Stimulated activated CD4-positive, alpha-beta T cell treated with anti-CD3 and anti-CD28 coated beads, Interleukin-12 subunit alpha, Interleukin-12 subunit beta, amount 100 ng/mL, for 48 hours (primary cell): ENCODE results near the gene MVD.

Experiments
- DNase-seq, 3 donors: peaks; one replicate each; pipeline ENCODE4 v3.0.0-alpha.2; 2020; ENCODE audit warnings: low read depth in 2 of 3, low spot score in 1 of 3

Gene MVD, protein sequence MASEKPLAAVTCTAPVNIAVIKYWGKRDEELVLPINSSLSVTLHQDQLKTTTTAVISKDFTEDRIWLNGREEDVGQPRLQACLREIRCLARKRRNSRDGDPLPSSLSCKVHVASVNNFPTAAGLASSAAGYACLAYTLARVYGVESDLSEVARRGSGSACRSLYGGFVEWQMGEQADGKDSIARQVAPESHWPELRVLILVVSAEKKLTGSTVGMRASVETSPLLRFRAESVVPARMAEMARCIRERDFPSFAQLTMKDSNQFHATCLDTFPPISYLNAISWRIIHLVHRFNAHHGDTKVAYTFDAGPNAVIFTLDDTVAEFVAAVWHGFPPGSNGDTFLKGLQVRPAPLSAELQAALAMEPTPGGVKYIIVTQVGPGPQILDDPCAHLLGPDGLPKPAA

DNA sequence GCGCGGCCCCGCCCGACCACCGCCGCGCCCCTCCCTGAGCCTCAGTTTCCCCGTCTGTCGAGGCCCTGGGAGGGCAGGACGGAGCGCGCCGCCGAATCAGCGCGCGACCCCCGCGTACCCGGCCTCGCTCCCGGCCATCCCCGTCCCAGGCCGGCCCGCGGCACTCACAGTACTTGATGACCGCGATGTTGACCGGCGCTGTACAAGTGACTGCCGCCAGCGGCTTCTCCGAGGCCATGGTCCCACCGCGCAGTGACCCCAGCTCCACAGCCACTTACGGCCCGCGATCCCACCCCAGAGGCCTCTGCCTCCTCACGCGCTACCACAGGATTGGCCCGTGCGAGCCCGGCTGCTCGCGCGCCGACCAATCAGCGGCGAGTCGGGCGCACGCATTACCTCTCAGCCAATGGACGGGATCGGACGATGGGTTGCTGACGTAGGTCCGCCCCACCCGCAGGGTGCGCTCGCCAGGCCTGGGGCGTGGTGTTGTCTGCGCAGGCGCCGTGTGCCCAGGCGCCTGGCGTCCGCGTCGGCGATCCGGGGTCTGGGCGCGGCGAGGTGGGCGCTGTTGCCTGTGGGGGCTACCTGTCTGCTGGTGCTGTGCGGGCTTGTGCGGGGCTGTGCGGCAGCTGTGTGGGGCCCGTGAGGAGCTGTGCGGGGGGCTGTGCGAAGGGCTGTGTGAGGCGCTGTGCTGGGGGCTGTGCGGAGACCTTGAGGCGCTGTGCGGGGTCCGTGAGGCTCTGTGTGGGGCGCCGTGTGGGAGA, at the start of gene MVD:
MVD (minus strand) TSS at position 249 of the 764 bp plus-strand sequence; CDS start at position 238, 11 bp downstream.
- DNase-seq, result peak; percentile 85 to 94 (median 92)

DNA sequence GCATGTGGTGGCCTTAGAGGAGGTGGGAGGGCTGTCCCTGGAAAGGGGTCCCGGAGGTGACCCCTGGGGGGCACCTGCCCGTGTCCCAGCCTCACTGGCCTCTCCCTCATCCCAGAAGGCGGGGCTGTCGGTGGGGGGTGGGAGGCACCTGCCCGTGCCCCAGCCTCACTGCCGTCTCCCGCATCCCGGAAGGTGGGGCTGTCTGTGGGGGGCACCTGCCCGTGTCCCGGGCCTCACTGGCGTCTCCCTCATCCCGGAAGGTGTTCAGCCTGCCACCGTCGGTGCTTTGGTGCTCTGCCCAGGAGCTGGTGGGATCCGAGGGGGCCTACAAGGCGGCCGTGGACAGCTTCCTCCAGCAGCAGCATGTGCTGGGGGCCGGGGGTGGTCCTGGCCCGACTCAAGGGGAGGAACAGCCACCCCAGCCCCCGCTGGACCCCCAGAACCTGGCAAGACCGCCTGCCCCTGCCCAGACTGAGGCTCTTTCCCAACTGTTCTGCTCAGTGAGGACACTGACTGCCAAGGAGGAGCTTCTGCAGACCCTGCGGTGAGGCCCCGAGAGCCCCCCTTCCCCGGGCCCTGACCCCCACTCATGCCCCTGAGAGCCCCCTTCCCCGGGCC, 49.6 kb upstream of the MVD start:
- no peak for DNase-seq

DNA sequence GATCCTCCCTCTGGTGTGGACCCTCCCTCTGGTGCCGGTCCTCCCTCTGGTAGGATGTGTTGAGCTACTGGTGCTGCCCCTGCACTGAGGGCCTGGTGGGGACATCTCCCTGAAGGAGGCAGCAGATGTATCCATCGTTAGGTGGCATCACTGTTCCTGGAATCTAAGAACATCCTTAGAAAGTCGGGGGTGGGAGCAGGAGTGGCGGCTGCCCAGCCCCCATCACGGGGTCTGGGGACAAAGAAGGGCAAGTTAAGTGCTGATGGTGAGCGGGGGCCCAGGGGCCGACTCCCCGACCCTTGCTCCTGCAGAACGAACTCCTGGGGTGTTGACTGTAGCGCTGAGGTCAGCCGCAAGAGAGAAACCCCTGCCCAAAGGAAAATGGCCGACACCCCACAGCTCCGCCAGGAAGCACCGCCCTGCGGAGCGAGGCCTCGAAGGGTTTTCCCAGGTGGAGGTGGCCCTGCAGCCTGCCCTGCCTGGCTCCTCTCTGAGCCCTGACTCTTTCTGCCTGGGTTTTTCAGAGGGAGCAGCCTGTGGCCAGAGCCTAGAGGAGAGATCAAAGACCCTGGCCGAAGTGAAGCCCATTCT, 49.0 kb upstream of the MVD start:
- DNase-seq, result no peak

DNA sequence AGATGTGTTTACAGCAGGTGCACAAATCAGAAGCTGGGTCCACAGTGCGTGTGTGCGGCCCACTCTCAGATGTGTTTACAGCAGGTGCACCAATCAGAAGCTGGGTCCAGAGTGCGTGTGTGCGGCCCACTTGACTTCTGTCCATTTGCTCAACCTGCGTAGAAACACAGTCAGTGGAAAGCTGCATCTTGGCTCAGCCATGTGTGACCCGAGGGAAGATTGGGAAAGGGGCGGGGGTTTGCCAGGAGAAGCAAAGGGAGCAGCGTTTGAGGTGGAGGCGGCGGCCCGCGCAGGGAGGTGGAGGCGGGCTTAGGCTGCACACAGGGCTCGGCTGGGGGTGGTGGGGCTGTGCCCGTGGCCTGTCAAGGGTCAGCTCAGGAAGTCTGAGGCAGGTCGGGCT, 47.7 kb upstream of the MVD start:
- DNase-seq, result no peak

DNA sequence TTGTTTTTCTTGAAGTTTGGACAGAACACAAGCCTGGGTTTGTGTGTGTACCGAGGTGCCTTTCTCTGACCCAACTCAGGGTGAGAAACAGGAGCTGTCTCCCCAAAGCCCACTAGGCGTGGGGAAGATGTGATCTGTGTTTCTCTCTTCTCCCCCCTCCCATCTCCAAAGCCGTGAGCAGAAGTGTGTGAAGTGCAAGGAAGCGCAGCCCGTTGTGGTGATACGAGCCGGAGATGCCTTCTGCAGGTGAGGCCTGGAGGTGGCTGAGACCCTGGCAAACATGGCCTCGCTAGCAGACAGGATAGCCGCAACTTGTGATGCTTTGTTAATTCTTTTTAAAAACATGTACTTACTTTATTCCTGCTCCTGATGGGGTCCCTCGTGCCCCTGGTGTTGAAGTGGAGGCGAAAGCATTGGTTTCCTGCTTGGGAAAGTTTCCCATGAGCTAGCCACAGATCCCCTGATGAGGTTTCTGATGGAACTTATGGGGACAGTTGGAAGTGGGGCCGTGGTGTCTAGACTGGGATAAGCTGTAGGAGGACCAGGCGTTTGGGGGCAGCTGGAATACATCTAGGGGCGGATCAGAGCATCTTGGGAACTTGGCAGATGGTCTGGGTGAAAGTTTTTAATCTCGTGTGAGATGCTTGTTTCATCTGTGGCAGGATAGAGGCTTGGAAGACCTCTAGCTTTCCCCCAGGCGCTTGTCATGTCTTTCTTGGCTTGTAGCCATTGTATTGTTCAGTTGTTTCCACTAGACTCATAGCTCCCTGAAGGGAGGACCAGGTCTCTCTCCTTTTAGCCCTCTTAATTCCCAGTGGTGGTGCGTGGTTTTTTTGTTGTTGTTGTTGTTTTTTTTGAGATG, 44.3 kb upstream of the MVD start:
- no peak for DNase-seq

DNA sequence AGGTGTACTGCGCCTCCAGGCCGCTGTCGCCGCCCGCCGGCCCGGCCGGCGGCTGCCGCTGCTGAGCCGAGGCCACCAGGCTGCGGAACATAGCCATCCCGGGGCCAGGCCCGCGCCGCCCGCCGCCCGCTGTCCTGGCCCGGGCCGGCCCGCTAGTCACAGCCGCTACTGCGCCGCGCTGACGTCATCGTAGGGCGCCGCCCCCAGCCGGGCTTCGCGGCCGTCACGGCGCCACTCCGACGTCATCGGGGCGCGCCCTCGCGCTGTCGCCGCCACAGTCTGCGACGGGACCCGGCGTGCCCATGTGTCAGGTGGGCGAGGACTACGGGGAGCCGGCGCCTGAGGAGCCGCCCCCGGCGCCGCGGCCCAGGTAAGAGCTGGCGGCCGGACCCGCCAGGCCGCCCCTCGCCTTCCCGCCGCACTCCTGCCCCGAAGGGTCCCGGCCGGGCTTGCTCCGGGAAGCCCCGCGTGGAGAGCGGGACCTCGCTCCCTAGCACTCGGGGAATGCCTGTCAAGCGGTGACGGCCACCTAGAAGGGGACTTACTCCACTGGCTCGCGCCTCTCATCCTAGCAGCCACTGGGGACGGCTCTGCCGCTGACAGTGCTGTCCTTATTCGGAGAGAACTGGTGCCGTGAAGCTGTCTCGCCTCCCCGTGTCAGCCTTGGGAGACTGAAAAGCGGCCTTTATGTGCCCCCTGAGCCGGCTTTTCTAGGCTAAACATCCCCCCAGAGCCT, 43.5 kb upstream of the MVD start, which contains the start of the genes CTU2 and RNF166:
CTU2 (plus strand) TSS at position 275 of the 736 bp plus-strand sequence; CDS start at position 303, 28 bp downstream.
RNF166 (minus strand) TSS at position 180 of the 736 bp plus-strand sequence; CDS start at position 97, 83 bp downstream.
- peak; percentile 85 to 92 (median 90) for DNase-seq

DNA sequence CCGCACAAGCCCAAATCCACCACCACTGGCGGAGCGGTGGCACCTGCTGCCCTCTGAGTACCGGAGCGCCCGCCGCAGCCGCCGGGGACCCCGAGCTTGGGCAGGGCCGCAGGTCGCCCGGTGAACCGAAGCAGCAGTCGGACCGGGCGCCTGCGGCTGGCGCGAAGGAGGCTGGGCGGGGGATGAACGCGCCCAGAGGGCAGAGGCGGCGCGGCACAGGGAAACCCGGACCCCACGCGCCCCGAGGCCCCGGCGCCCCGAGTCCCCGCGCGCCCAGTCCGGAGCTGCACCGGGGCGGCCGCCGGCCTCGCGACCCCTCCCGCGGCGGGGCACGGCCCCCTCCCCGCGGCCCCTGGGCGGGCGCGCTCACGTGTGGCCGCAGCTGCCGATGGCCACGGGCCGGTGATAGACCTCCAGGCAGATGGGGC, 42.9 kb upstream of the MVD start:
- DNase-seq, result no peak

DNA sequence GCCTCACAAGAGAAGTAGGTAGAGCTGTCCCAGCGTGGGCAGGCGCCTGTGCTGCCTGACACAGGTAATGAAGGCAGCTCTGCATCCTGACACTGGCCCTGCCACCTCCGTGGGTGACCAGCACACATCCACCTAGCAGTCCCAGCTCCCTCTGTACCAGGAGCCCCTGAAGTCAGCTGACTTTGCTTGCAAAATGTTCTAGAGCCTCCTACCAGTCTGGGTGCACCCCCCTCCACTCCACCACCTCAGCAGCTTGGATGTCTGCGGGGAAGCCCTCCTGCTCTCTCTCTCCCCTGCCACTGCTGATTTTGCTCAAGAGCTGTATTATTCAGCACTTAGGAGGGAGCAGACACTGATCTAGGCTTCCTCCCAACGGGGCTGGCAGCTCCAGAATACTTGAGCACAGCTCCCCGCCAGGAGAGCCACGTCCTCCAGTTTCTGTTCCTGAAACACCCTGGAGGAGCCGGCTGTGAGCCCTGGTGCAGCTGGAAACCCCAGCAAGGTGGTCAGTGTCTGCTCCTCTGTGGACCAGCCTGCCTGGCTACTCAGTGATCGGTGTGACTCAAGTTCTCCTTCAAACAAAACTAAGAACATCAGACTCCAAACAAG, 42.3 kb upstream of the MVD start:
- DNase-seq, result no peak

DNA sequence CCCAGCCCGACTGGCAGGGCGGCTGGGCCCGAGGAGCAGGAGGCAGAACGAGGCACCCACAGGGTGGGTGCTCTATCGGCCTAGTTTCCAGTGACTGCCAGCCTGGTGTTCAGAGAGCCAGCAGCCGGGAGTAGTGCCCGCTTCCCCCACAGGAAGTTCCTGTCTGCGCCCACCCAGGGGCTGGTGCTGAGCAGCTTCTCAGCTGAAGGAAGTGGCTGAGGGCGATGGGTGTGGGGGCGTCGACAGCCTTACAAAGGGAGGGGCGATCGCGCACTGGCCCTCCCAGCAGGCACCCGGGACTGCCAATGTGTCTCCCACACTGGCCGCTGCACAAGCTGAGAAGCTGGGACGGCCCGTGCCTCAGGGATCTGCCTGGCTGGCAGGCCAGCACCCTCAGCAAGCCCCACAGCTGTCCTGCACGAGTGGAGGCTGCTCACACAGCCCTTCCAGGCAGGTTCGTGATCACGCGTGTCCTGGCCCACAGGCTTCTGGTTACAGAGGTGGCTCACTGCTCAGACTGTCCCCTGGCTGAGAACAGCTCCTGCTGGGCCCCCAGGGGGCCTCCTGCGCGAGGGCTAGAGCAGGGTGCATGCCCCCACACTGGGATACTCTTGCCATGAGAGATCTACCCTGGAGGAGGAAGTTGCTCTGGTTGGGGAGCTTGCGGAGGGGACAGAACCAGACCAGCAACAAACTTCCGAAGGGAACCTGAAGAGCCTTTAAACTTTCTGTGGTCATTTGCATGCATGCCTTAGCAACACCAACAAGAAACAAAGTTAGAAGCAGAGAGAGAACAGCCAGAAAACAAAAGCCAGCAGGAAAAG, 40.8 kb upstream of the MVD start:
- DNase-seq, result peak; percentile 44 to 56 (median 56)

DNA sequence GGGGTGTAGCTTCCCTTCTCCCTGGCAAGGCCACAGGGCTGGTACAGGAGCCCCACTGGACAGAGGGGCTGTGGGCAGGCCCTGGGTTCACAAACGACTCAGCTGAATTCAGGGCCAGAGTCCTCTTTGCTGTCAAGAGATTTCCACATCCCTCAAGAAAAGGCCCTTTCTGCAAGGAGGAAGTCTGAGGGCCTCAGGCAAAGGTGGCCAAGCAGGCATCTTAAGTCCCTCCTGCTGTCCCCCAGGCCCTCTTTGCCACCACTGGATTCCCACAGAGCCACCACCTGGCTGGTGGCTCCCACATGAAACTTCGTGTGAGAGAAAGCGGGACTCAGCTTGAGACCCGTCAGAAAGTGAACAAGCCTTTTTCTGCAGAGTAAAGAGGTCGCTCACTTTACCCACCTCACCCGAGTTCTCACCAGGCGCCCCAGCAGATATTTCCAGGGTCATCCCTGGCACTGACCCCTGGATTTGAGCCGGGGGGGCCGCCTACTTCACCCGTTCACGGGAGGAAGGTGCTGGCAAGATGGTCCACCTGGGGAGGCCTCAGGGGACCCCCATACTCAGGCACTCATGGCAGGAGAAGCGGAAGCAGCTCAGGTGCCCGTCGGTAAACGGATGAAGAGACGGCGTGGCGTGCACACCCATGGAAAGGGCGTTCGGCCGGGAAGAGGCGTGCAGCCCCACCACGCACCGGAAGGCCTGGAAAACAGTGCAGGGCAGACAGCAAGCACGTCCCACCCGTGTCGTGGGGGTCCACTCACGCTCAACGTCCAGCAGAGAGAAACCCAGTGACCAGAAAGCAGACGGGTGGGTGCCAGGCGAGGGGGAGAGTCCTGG, 39.7 kb upstream of the MVD start:
- DNase-seq, result no peak

DNA sequence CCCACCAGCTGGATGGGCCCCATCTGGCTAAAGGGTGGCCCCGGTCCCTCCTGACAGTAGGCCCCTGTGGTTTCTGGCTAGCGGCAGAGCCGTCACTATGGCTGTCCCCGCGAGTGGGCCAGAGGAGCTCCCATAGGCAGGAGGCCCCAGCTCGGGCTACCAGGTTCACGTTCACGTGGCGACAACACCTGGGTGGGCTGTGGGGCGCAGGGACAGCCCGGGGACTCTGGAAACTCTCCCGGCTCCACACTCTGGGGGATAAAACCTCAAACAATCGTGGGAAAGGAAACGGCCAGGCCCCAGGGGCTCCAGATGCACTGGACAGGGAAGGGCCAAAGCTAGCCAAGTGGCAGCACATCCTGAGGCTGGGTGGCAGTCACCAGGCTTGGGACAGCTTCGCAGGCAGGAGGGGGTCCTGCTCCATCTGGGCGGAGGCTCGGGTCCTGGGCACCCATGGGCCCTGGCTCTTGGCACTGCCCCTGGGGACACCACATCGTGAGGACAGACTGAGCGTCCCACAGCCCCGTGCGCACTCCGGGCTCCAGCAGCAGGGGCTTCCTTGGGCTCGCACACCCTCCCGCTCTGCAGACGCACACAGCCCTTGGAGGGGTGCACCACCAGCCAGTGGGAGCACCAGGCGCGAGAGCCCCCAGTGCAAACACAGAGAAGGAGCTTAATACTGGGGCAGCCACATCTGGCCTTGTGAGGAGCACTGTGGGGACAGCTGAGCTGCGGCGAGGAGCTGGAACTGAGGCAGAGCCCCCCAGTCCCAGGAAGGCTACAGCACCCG, 38.9 kb upstream of the MVD start:
- no peak for DNase-seq

DNA sequence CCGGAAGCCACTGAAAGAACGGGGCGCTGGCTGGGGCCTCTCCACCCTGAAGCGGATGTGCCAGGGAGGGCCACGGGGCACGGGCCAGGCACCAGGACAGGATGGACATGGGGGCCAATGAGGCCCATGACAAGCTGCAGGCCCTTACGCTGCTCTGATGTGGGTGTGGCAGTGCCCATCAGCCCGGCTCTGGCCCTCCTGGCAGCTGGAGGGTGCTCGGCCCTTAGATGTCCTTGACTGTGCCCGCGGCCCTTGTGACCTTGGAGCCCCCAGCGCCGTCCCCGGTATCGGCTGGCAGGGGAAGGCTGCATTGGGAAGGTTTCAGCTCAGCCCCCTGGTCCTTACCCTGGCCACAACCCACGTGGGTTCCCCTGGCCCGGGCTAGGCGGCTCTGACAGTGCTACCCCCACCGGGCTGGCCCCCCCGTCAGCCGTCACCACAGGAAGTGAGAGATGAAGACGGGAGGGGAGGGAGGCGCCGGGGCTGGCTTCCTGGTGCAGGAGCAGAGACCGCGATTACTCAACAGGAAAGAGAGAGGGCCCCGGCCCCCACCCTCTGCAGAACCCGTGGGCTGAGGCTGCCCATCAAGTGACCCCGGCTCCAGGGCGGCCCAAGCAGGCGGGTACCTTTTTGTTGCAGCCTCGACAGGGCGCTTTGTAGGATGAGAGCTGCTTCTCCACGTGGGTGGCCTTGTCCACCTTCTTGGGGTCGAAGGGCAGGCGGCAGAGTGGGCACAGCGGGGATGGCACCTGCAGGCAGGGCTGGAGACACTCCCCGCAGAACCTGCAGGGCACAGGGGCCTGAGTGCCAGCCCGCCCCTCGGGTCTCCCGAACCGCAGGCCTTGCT, 38.0 kb upstream of the MVD start:
- DNase-seq, result peak; percentile 88 to 91 (median 90)

DNA sequence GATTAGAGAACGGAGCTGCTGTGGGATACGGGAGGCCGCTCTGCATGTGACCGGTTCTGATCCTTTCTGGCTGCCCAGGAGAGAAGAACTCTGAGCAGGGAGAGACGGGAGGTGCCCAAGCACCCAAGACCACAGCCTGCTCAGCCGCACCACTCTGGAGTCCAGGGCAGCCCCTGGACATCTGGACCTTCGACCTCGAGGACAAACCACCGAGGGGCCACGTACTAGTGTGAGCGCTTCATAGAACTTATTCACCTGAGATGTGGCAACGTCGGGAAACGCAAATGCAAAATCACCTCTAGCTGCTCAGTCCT, 37.4 kb upstream of the MVD start:
- DNase-seq, result no peak

DNA sequence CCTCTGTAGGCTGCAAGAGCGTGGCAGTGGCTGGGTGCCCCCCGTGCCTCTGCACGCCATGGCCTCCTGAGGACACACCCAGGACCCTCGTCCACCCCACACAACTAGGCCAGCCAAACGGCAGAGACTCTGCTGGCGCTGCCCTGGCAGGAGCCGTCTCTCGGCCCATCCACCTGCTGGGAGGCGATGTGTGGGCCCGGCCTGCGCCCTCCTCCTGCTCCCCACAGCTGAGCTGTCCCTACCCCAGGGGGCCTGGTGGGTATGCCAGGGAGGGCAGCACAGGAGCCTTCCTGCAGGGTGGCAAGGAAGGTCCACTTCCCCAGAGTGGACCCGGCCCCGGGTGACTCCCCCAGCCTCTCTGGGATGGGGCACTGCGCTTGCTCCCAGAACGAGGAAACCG, 36.3 kb upstream of the MVD start:
- no peak for DNase-seq

DNA sequence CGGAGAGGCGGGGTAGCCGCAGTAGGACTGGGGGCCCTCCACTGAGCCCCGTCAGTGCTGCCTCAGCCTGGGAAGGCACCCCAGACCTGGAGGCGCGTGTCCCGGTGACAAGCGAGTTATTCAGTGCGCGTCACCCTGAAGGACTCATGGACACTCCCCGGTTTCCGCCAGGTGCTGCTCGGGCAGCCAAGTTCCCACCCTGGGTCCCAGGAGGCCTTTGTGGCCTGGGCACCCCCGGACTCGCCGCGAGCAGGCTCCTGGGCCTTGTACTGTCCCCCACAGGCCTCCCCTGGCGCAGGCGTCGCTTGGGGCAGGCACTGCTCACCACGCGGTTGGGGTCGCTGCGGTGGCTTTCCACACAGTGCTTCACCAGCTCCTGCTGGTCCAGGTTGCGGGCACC, 35.8 kb upstream of the MVD start:
- no peak for DNase-seq
